Activated CD4-positive, alpha-beta memory T cell treated with anti-CD3 and anti-CD28 coated beads for 36 hours (primary cell): Measurements from ENCODE around the gene ECPAS. TPM values are rescaled to one million over a fixed set of nuclear protein-coding genes. Genes with fewer than 3 reads are reported as not detected.
"Not testable (repeated sequence)": the region's sequence is repeated elsewhere in the genome, so short reads cannot be mapped to it uniquely, and the experiment has no call there.

Experiments
- CTCF ChIA-PET: fragments of 350-600 bp; sonication (Branson Sonifier 250); formaldehyde crosslinking; loops from one replicate; lab custom pipeline; 2021; ENCODE audit warnings: antibody characterized with exemption, inconsistent platforms; lab: Charles Lee
- POLR2A ChIA-PET: fragments of 350-600 bp; sonication (Branson Sonifier 250); formaldehyde crosslinking; loops from one replicate; lab custom pipeline; 2021; ENCODE audit warnings: antibody characterized with exemption; lab: Charles Lee
- DNase-seq: peaks from one replicate; pipeline ENCODE4 v3.0.0-alpha.2; 2020
- H3K27ac Mint-ChIP-seq: one replicate; pipeline ENCODE4 v1.8.0; 2021; ENCODE audit warnings: mixed read lengths
- H3K27me3 Mint-ChIP-seq: one replicate; pipeline ENCODE4 v1.8.0; 2021; ENCODE audit warnings: mixed read lengths
- H3K36me3 Mint-ChIP-seq: one replicate; pipeline ENCODE4 v1.8.0; 2021; ENCODE audit warnings: mixed read lengths
- H3K4me1 Mint-ChIP-seq: one replicate; pipeline ENCODE4 v1.8.0; 2021; ENCODE audit warnings: low read depth, mixed read lengths
- H3K4me3 Mint-ChIP-seq: one replicate; pipeline ENCODE4 v1.8.0; 2021; ENCODE audit warnings: mild to moderate bottlenecking, mixed read lengths
- H3K9me3 Mint-ChIP-seq: one replicate; pipeline ENCODE4 v1.8.0; 2021; ENCODE audit warnings: mixed read lengths
- intact Hi-C: fragments of 100-400 bp; cut with micrococcal nuclease; formaldehyde crosslinking; loops from one replicate; pipeline ENCODE4 v1.15.1; 2023
- total RNA-seq, 2 experiments: library from RNA; stranded (reverse); gene quantifications; one replicate each; pipeline ENCODE4 v1.2.3, GENCODE V29; 2021

ECPAS gene
- total RNA-seq: 10 to 100 TPM; 66.5 to 67.0 TPM

GRCh38 chr9:111483858-111484571 is at the start of gene ECPAS:
Gene ECPAS, minus strand, starts transcription at chr9:111484383. Its CDS starts 11,465 bp downstream, at chr9:111472918.
- Mint-ChIP-seq H3K36me3 (peaks cover 3% of the 10 kb centered on the region), H3K4me1 (peaks cover 30% of the 10 kb centered on the region), H3K9me3 (no peaks in the 10 kb centered on the region), H3K27me3 (no peaks in the 10 kb centered on the region), H3K27ac (peak within 1 kb of the TSS; percentile 87), H3K4me3 (peak within 1 kb of the TSS; percentile 85)
- intact Hi-C loops: loop anchor here (1.0 to 10.0 kb wide), 6 partner anchors 147 to 1509 kb away; partner anchors contain the start of genes DNAJC25, TXN and UGCG
- CTCF ChIA-PET: interaction anchor here (1.3 kb wide), 1 partner anchor 138 kb away, joined by 3 read pairs; no protein-coding TSS in a partner anchor
- POLR2A ChIA-PET: interaction anchor here (1.1 to 1.8 kb wide), 3 partner anchors 43 to 147 kb away, joined by 3 to 7 read pairs (median 3); partner anchors contain the start of gene DNAJC25
- DNase-seq: peak; percentile 80

- intact Hi-C loops: no loop called here
- Mint-ChIP-seq H3K4me3 (no peak overlapping the region), H3K9me3 (peaks cover 32% of the 10 kb centered on the region), H3K27me3 (no peaks in the 10 kb centered on the region), H3K4me1 (no peaks in the 10 kb centered on the region), H3K27ac (no peak overlapping the region), H3K36me3 (peaks cover 58% of the 10 kb centered on the region)
- CTCF ChIA-PET: no interaction called here
- POLR2A ChIA-PET: no interaction called here
- no peak for DNase-seq
Measured at GRCh38 chr9:111533099-111533790, 49.1 kb upstream of the ECPAS start.

GRCh38 chr9:111531716-111532115 is 47.5 kb upstream of the ECPAS start:
- peaks cover 51% of the 10 kb centered on the region for H3K36me3 Mint-ChIP-seq
- ChIA-PET POLR2A (no interaction called here), CTCF (no interaction called here)
- intact Hi-C loops: no loop called here
- H3K9me3 Mint-ChIP-seq: peaks cover 26% of the 10 kb centered on the region
- no peak overlapping the region for H3K4me3 Mint-ChIP-seq
- H3K4me1 Mint-ChIP-seq: peaks cover 3% of the 10 kb centered on the region
- no peaks in the 10 kb centered on the region for H3K27me3 Mint-ChIP-seq
- no peak for DNase-seq
- H3K27ac Mint-ChIP-seq: no peak overlapping the region

GRCh38 chr9:111529787-111530186 is 45.6 kb upstream of the ECPAS start:
- H3K9me3 Mint-ChIP-seq: peaks cover 18% of the 10 kb centered on the region
- H3K4me3 Mint-ChIP-seq: no peak overlapping the region
- H3K4me1 Mint-ChIP-seq: peaks cover 9% of the 10 kb centered on the region
- no peaks in the 10 kb centered on the region for H3K27me3 Mint-ChIP-seq
- POLR2A ChIA-PET: no interaction called here
- no peak for DNase-seq
- peaks cover 40% of the 10 kb centered on the region for H3K36me3 Mint-ChIP-seq
- H3K27ac Mint-ChIP-seq: no peak overlapping the region
- CTCF ChIA-PET: interaction anchor here (0.8 kb wide), 1 partner anchor 147 kb away, joined by 3 read pairs; no protein-coding TSS in a partner anchor
- intact Hi-C loops: loop anchor here (5.0 kb wide), 1 partner anchor 103 kb away; the partner anchor contains the start of gene DNAJC25

GRCh38 chr9:111527347-111527746 is 43.2 kb upstream of the ECPAS start:
- POLR2A ChIA-PET: interaction anchor here (1.0 kb wide), 1 partner anchor 43 kb away, joined by 3 read pairs; no protein-coding TSS in a partner anchor
- Mint-ChIP-seq H3K4me3 (no peak overlapping the region), H3K27me3 (no peaks in the 10 kb centered on the region), H3K27ac (no peak overlapping the region), H3K36me3 (peaks cover 19% of the 10 kb centered on the region), H3K9me3 (peaks cover 4% of the 10 kb centered on the region), H3K4me1 (peaks cover 13% of the 10 kb centered on the region)
- DNase-seq: peak; percentile 30
- CTCF ChIA-PET: interaction anchor here (0.6 kb wide), 1 partner anchor 365 kb away, joined by 3 read pairs; no protein-coding TSS in a partner anchor
- intact Hi-C loops: loop anchor here (5.0 kb wide), 1 partner anchor 105 kb away; the partner anchor contains the start of gene DNAJC25

- H3K36me3 Mint-ChIP-seq: peaks cover 13% of the 10 kb centered on the region
- H3K4me3 Mint-ChIP-seq: peak within 1 kb of the TSS; percentile 88
- H3K27me3 Mint-ChIP-seq: no peaks in the 10 kb centered on the region
- POLR2A ChIA-PET: no interaction called here
- intact Hi-C loops: loop anchor here (1.0 to 5.0 kb wide), 3 partner anchors 43 to 809 kb away; partner anchors contain the start of gene DNAJC25
- H3K4me1 Mint-ChIP-seq: peaks cover 13% of the 10 kb centered on the region
- DNase-seq: peak; percentile 73
- peak within 1 kb of the TSS; percentile 72 for H3K27ac Mint-ChIP-seq
- H3K9me3 Mint-ChIP-seq: no peaks in the 10 kb centered on the region
- CTCF ChIA-PET: no interaction called here
Measured at GRCh38 chr9:111525056-111525977, 41.1 kb upstream of the ECPAS start, which contains the start of gene ZNF483. Gene ZNF483, plus strand, starts transcription at chr9:111525179. Its CDS starts 2,217 bp downstream, at chr9:111527396.

- peaks cover 13% of the 10 kb centered on the region for H3K4me1 Mint-ChIP-seq
- H3K9me3 Mint-ChIP-seq: no peaks in the 10 kb centered on the region
- peaks cover 10% of the 10 kb centered on the region for H3K36me3 Mint-ChIP-seq
- H3K4me3 Mint-ChIP-seq: peak overlapping the region; percentile 88
- ChIA-PET POLR2A (no interaction called here), CTCF (no interaction called here)
- intact Hi-C loops: loop anchor here (1.0 to 5.0 kb wide), 3 partner anchors 42 to 810 kb away; partner anchors contain the start of gene DNAJC25
- no peaks in the 10 kb centered on the region for H3K27me3 Mint-ChIP-seq
- no peak for DNase-seq
- H3K27ac Mint-ChIP-seq: no peak overlapping the region
Measured at GRCh38 chr9:111524731-111525055, 40.5 kb upstream of the ECPAS start.

GRCh38 chr9:111516061-111516465 is 31.9 kb upstream of the ECPAS start:
- intact Hi-C loops: no loop called here
- no peaks in the 10 kb centered on the region for H3K36me3 Mint-ChIP-seq
- H3K9me3 Mint-ChIP-seq: peaks cover 9% of the 10 kb centered on the region
- H3K4me1 Mint-ChIP-seq: peaks cover 3% of the 10 kb centered on the region
- DNase-seq: no peak
- ChIA-PET POLR2A (no interaction called here), CTCF (no interaction called here)
- H3K27me3 Mint-ChIP-seq: no peaks in the 10 kb centered on the region
- H3K27ac Mint-ChIP-seq: no peak overlapping the region
- no peak overlapping the region for H3K4me3 Mint-ChIP-seq

GRCh38 chr9:111514967-111515366 is 30.8 kb upstream of the ECPAS start:
- POLR2A ChIA-PET: no interaction called here
- no peak overlapping the region for H3K27ac Mint-ChIP-seq
- intact Hi-C loops: no loop called here
- CTCF ChIA-PET: no interaction called here
- peaks cover 3% of the 10 kb centered on the region for H3K4me1 Mint-ChIP-seq
- DNase-seq: no peak
- H3K36me3 Mint-ChIP-seq: no peaks in the 10 kb centered on the region
- H3K4me3 Mint-ChIP-seq: no peak overlapping the region
- H3K9me3 Mint-ChIP-seq: peaks cover 13% of the 10 kb centered on the region
- no peaks in the 10 kb centered on the region for H3K27me3 Mint-ChIP-seq

GRCh38 chr9:111511581-111511980 is 27.4 kb upstream of the ECPAS start:
- H3K27me3 Mint-ChIP-seq, H3K27ac Mint-ChIP-seq, H3K36me3 Mint-ChIP-seq, intact Hi-C loops, H3K4me3 Mint-ChIP-seq, DNase-seq, CTCF ChIA-PET, H3K4me1 Mint-ChIP-seq, POLR2A ChIA-PET: not testable (repeated sequence)
- peaks cover 13% of the 10 kb centered on the region for H3K9me3 Mint-ChIP-seq

- H3K4me1 Mint-ChIP-seq: no peaks in the 10 kb centered on the region
- CTCF ChIA-PET: no interaction called here
- POLR2A ChIA-PET: no interaction called here
- no peak overlapping the region for H3K27ac Mint-ChIP-seq
- H3K4me3 Mint-ChIP-seq: no peak overlapping the region
- DNase-seq: no peak
- no peaks in the 10 kb centered on the region for H3K27me3 Mint-ChIP-seq
- no peaks in the 10 kb centered on the region for H3K36me3 Mint-ChIP-seq
- no peaks in the 10 kb centered on the region for H3K9me3 Mint-ChIP-seq
- intact Hi-C loops: no loop called here
Measured at GRCh38 chr9:111502506-111502905, 18.3 kb upstream of the ECPAS start.
